SK-N-MC (cell line): ENCODE measurements around the gene NOTCH4.

Source experiments
- EZH2 ChIP-seq: fragments of 200-600 bp; sonication (generic); IDR thresholded peaks from one replicate; pipeline ENCODE4 v1.6.1; 2017; ENCODE audit warnings: antibody characterized with exemption
- FOXP2 ChIP-seq: optimal IDR thresholded peaks from 2 replicates; pipeline ENCODE3; 2011; ENCODE audit warnings: mild to moderate bottlenecking, moderate library complexity; ENCODE audit not compliant: insufficient read depth; ENCODE audit errors: extremely low read length, control extremely low read depth
- POLR2AphosphoS5 ChIP-seq: IDR thresholded peaks from 2 replicates; pipeline ENCODE4 v1.6.1; 2012; ENCODE audit warnings: mild to moderate bottlenecking, low read depth, low read length, borderline replicate concordance

- TF ChIP-seq EZH2: no peak
- no peak; the same call in 1 of the 2 replicates for TF ChIP-seq POLR2AphosphoS5
- TF ChIP-seq FOXP2: no peak
Observed at GRCh38 chr6:32188381-32189068, 35.3 kb downstream of the NOTCH4 start.
